Lung (tissue), 12 donors: ENCODE measurements around the gene HCFC1. TPM values are rescaled to one million over a fixed set of nuclear protein-coding genes. Genes with fewer than 3 reads are reported as not detected.

Experiments used
- ATAC-seq: fragments of 200-7000 bp; cut with Tn5 transposase; one replicate; pipeline ENCODE4 v1.9.1; 2020; ENCODE audit warnings: moderate number of reproducible peaks; ENCODE audit not compliant: insufficient read depth, low FRiP score
- DNase-seq, 3 donors: peaks; one replicate each; pipeline ENCODE4 v3.0.0-alpha.2; 2013 to 2017
- H3K27ac ChIP-seq, 2 donors: one replicate each; pipeline ENCODE4 v1.5.1; 2013; ENCODE audit warnings: mild to moderate bottlenecking in 2 of 2, moderate library complexity in 2 of 2, control low read depth in 1 of 2, inconsistent platforms in 1 of 2, low read depth in 1 of 2, low read length in 1 of 2
- H3K27me3 ChIP-seq, 3 donors: one replicate each; pipeline ENCODE4 v1.5.1; 2013; ENCODE audit warnings: low read length in 2 of 3; ENCODE audit not compliant: control insufficient read depth in 3 of 3, insufficient read depth in 3 of 3
- H3K36me3 ChIP-seq, 4 donors: one replicate each; pipeline ENCODE4 v1.5.1; 2013; ENCODE audit warnings: low read length in 4 of 4, mild to moderate bottlenecking in 1 of 4, moderate library complexity in 1 of 4; ENCODE audit not compliant: control insufficient read depth in 4 of 4, insufficient read depth in 4 of 4
- H3K4me1 ChIP-seq, 5 donors: one replicate each; pipeline ENCODE4 v1.5.1; 2013; ENCODE audit warnings: low read length in 5 of 5, mild to moderate bottlenecking in 2 of 5, moderate library complexity in 1 of 5; ENCODE audit not compliant: control insufficient read depth in 5 of 5, insufficient read depth in 5 of 5
- H3K4me3 ChIP-seq: one replicate; pipeline ENCODE4 v1.5.1; 2013; ENCODE audit warnings: mild to moderate bottlenecking, control low read depth, moderate library complexity
- H3K9ac ChIP-seq, 2 donors: one replicate each; pipeline ENCODE4 v1.5.1; 2013; ENCODE audit warnings: low read length in 2 of 2, control low read depth in 1 of 2; ENCODE audit not compliant: insufficient read depth in 1 of 2
- H3K9me3 ChIP-seq, 4 donors: one replicate each; pipeline ENCODE4 v1.5.1; 2013; ENCODE audit warnings: low read length in 3 of 4, mild to moderate bottlenecking in 1 of 4, moderate library complexity in 1 of 4; ENCODE audit not compliant: control insufficient read depth in 4 of 4, insufficient read depth in 3 of 4
- CTCF ChIP-seq: IDR thresholded peaks from 2 replicates; pipeline ENCODE4 v1.5.1; 2012; ENCODE audit warnings: mild to moderate bottlenecking; ENCODE audit errors: control extremely low read depth, extremely low read depth
- WGBS, 2 donors: extraction: QIAGEN DNeasy Blood & Tissue Kit; methylation state at CpG; one replicate each; pipeline ENCODE4 v1.1.7; 2013; 5-methylcytosine and 5-hydroxymethylcytosine counted together
- polyA plus RNA-seq, 2 donors: library from polyadenylated mRNA; stranded (reverse); fragments of 200-250 nt; gene quantifications; one replicate each; pipeline ENCODE4 v1.2.1, GENCODE V29; 2013
- total RNA-seq, 2 donors: library from RNA; depleted of rRNA in 1 of 2; stranded (reverse); fragments of >200 nt in 1 of 2; gene quantifications; one replicate each; pipeline ENCODE4 v1.2.1, GENCODE V29; 2014 to 2021
- donor health status: control.
- donor health status: control.
- donor health status: Bipolar disorder and iron deficiency.
- donor health status: healthy.
- donor health status: DM: yes; HTN: yes; CAD: no.

HCFC1 gene
- total and polyA plus RNA-seq, 4 donors, result 10.7 to 59.4 (median 24.1) TPM

GRCh38 chrX:153958605-153959004 is 13.0 kb downstream of the HCFC1 start:
- no peak overlapping the region for H3K27ac ChIP-seq
- no peaks in the 10 kb centered on the region for H3K4me1 ChIP-seq
- no peaks in the 10 kb centered on the region for H3K27me3 ChIP-seq
- ATAC-seq, result no peak
- peaks cover 19 to 87% (median 48%) of the 10 kb centered on the region in 4 donors for H3K36me3 ChIP-seq
- no peak for DNase-seq
- H3K9ac ChIP-seq, result no peak overlapping the region
- TF ChIP-seq CTCF, result no peak
- peaks cover 0 to 5% (median 0%) of the 10 kb centered on the region in 4 donors for H3K9me3 ChIP-seq
- 94 to 96% methylated on average over 4 to 14 of the region's 14 CpGs for WGBS, 2 donors
- H3K4me3 ChIP-seq, result no peak overlapping the region

GRCh38 chrX:153957224-153957623 is 14.4 kb downstream of the HCFC1 start:
- DNase-seq (no peak), ATAC-seq (no peak)
- H3K36me3 ChIP-seq, result peaks cover 25 to 85% (median 43%) of the 10 kb centered on the region in 4 donors
- H3K27ac ChIP-seq, result no peak overlapping the region
- H3K4me1 ChIP-seq, result no peaks in the 10 kb centered on the region
- 80 to 93% methylated on average over 14 to 17 of the region's 17 CpGs for WGBS, 2 donors
- no peak for TF ChIP-seq CTCF
- no peak overlapping the region for H3K9ac ChIP-seq
- no peaks in the 10 kb centered on the region for H3K27me3 ChIP-seq
- no peak overlapping the region for H3K4me3 ChIP-seq
- no peaks in the 10 kb centered on the region for H3K9me3 ChIP-seq

- no peaks in the 10 kb centered on the region for H3K4me1 ChIP-seq
- H3K4me3 ChIP-seq, result no peak overlapping the region
- no peak overlapping the region for H3K9ac ChIP-seq
- no peak for ATAC-seq
- TF ChIP-seq CTCF, result no peak
- no peaks in the 10 kb centered on the region for H3K27me3 ChIP-seq
- no peak overlapping the region for H3K27ac ChIP-seq
- DNase-seq, result no peak
- 76 to 93% methylated on average over 28 to 35 of the region's 35 CpGs for WGBS, 2 donors
- H3K36me3 ChIP-seq, result peaks cover 21 to 85% (median 41%) of the 10 kb centered on the region in 4 donors
- no peaks in the 10 kb centered on the region for H3K9me3 ChIP-seq
These were observed 15.3 kb downstream of the HCFC1 start for GRCh38 chrX:153956044-153956907.
